Central memory CD8-positive, alpha-beta T cell (primary cell): ENCODE measurements around the gene PHACTR1.

Source experiments
- ATAC-seq: fragments of 150-1000 bp; cut with Tn5 transposase; replicated peaks from 2 replicates; pipeline ENCODE4 v1.10.0; 2022; ENCODE audit warnings: mild to moderate bottlenecking, moderate FRiP score, moderate number of reproducible peaks; ENCODE audit not compliant: poor library complexity, severe bottlenecking; ENCODE audit errors: extremely low read depth
- DNase-seq, 2 donors: peaks; one replicate each; pipeline ENCODE4 v3.0.0; 2021; ENCODE audit warnings: low spot score in 2 of 2
- H3K27ac Mint-ChIP-seq: one replicate; pipeline ENCODE4 v1.8.0; 2022; ENCODE audit warnings: low read depth, mild to moderate bottlenecking, moderate library complexity, mixed read lengths
- H3K27me3 Mint-ChIP-seq: one replicate; pipeline ENCODE4 v1.8.0; 2022; ENCODE audit warnings: mixed read lengths
- H3K36me3 Mint-ChIP-seq: one replicate; pipeline ENCODE4 v1.8.0; 2022; ENCODE audit warnings: mild to moderate bottlenecking, moderate library complexity, mixed read lengths; ENCODE audit not compliant: insufficient read depth
- H3K4me1 Mint-ChIP-seq: one replicate; pipeline ENCODE4 v1.8.0; 2022; ENCODE audit warnings: mixed read lengths
- H3K4me3 Mint-ChIP-seq: one replicate; pipeline ENCODE4 v1.8.0; 2022; ENCODE audit warnings: mild to moderate bottlenecking, moderate library complexity, mixed read lengths
- H3K9me3 Mint-ChIP-seq: one replicate; pipeline ENCODE4 v1.8.0; 2022; ENCODE audit warnings: mixed read lengths

PHACTR1 gene

GRCh38 chr6:13096084-13096483, 379.5 kb downstream of the PHACTR1 start:
- no peaks in the 10 kb centered on the region for H3K4me1 Mint-ChIP-seq
- no peaks in the 10 kb centered on the region for H3K36me3 Mint-ChIP-seq
- H3K4me3 Mint-ChIP-seq = no peak overlapping the region
- no peaks in the 10 kb centered on the region for H3K27me3 Mint-ChIP-seq
- H3K9me3 Mint-ChIP-seq = no peaks in the 10 kb centered on the region
- ATAC-seq = no peak
- DNase-seq = no peak
- H3K27ac Mint-ChIP-seq = no peak overlapping the region

- Mint-ChIP-seq H3K4me3 (no peak overlapping the region), H3K27ac (no peak overlapping the region), H3K4me1 (no peaks in the 10 kb centered on the region), H3K27me3 (no peaks in the 10 kb centered on the region), H3K9me3 (no peaks in the 10 kb centered on the region), H3K36me3 (no peaks in the 10 kb centered on the region)
- DNase-seq (no peak), ATAC-seq (no peak)
Measured at GRCh38 chr6:13097454-13097853, 380.9 kb downstream of the PHACTR1 start.

- Mint-ChIP-seq H3K27ac (no peak overlapping the region), H3K9me3 (no peaks in the 10 kb centered on the region), H3K27me3 (no peaks in the 10 kb centered on the region), H3K36me3 (no peaks in the 10 kb centered on the region), H3K4me3 (no peak overlapping the region), H3K4me1 (no peaks in the 10 kb centered on the region)
- ATAC-seq (no peak), DNase-seq (no peak)
Measured at GRCh38 chr6:13098006-13098405, 381.4 kb downstream of the PHACTR1 start.

GRCh38 chr6:13098793-13099570, 382.4 kb downstream of the PHACTR1 start:
- Mint-ChIP-seq H3K9me3 (no peaks in the 10 kb centered on the region), H3K36me3 (no peaks in the 10 kb centered on the region), H3K4me1 (no peaks in the 10 kb centered on the region), H3K4me3 (no peak overlapping the region), H3K27me3 (no peaks in the 10 kb centered on the region), H3K27ac (no peak overlapping the region)
- no peak for ATAC-seq
- no peak for DNase-seq

GRCh38 chr6:13099771-13100170, 383.2 kb downstream of the PHACTR1 start:
- Mint-ChIP-seq H3K4me3 (no peak overlapping the region), H3K27me3 (no peaks in the 10 kb centered on the region), H3K9me3 (no peaks in the 10 kb centered on the region), H3K36me3 (no peaks in the 10 kb centered on the region), H3K4me1 (no peaks in the 10 kb centered on the region), H3K27ac (no peak overlapping the region)
- ATAC-seq = no peak
- DNase-seq = no peak

- Mint-ChIP-seq H3K27ac (no peak overlapping the region), H3K27me3 (no peaks in the 10 kb centered on the region), H3K36me3 (no peaks in the 10 kb centered on the region), H3K4me3 (no peak overlapping the region), H3K9me3 (no peaks in the 10 kb centered on the region), H3K4me1 (no peaks in the 10 kb centered on the region)
- ATAC-seq (no peak), DNase-seq (no peak)
Measured at GRCh38 chr6:13101409-13101808, 384.8 kb downstream of the PHACTR1 start.

- ATAC-seq (no peak), DNase-seq (no peak)
- no peak overlapping the region for H3K4me3 Mint-ChIP-seq
- no peaks in the 10 kb centered on the region for H3K27me3 Mint-ChIP-seq
- H3K36me3 Mint-ChIP-seq = no peaks in the 10 kb centered on the region
- H3K4me1 Mint-ChIP-seq = no peaks in the 10 kb centered on the region
- no peaks in the 10 kb centered on the region for H3K9me3 Mint-ChIP-seq
- no peak overlapping the region for H3K27ac Mint-ChIP-seq
Measured at GRCh38 chr6:13101985-13102384, 385.4 kb downstream of the PHACTR1 start.

- DNase-seq (no peak), ATAC-seq (no peak)
- Mint-ChIP-seq H3K36me3 (no peaks in the 10 kb centered on the region), H3K27ac (no peak overlapping the region), H3K9me3 (no peaks in the 10 kb centered on the region), H3K27me3 (no peaks in the 10 kb centered on the region), H3K4me3 (no peak overlapping the region), H3K4me1 (no peaks in the 10 kb centered on the region)
Measured at GRCh38 chr6:13103169-13103568, 386.6 kb downstream of the PHACTR1 start.

GRCh38 chr6:13105139-13105538, 388.6 kb downstream of the PHACTR1 start:
- H3K9me3 Mint-ChIP-seq = no peaks in the 10 kb centered on the region
- H3K27me3 Mint-ChIP-seq = peaks cover 2% of the 10 kb centered on the region
- no peaks in the 10 kb centered on the region for H3K4me1 Mint-ChIP-seq
- H3K27ac Mint-ChIP-seq = no peak overlapping the region
- ATAC-seq (no peak), DNase-seq (no peak)
- no peaks in the 10 kb centered on the region for H3K36me3 Mint-ChIP-seq
- H3K4me3 Mint-ChIP-seq = no peak overlapping the region

- Mint-ChIP-seq H3K4me3 (no peak overlapping the region), H3K36me3 (no peaks in the 10 kb centered on the region), H3K27me3 (peaks cover 66% of the 10 kb centered on the region), H3K27ac (no peak overlapping the region), H3K4me1 (no peaks in the 10 kb centered on the region), H3K9me3 (peaks cover 7% of the 10 kb centered on the region)
- ATAC-seq (no peak), DNase-seq (no peak)
Measured at GRCh38 chr6:13112921-13113320, 396.4 kb downstream of the PHACTR1 start.

- Mint-ChIP-seq H3K9me3 (peaks cover 7% of the 10 kb centered on the region), H3K36me3 (no peaks in the 10 kb centered on the region), H3K4me3 (no peak overlapping the region), H3K27ac (no peak overlapping the region), H3K27me3 (peaks cover 68% of the 10 kb centered on the region), H3K4me1 (no peaks in the 10 kb centered on the region)
- DNase-seq (no peak), ATAC-seq (no peak)
Measured at GRCh38 chr6:13113376-13113775, 396.8 kb downstream of the PHACTR1 start.

- Mint-ChIP-seq H3K36me3 (no peaks in the 10 kb centered on the region), H3K27me3 (peaks cover 74% of the 10 kb centered on the region), H3K4me1 (no peaks in the 10 kb centered on the region), H3K9me3 (peaks cover 7% of the 10 kb centered on the region), H3K27ac (no peak overlapping the region), H3K4me3 (no peak overlapping the region)
- DNase-seq = no peak
- no peak for ATAC-seq
Measured at GRCh38 chr6:13113981-13114593, 397.5 kb downstream of the PHACTR1 start.

GRCh38 chr6:13116155-13116554, 399.6 kb downstream of the PHACTR1 start:
- H3K36me3 Mint-ChIP-seq = peaks cover 2% of the 10 kb centered on the region
- DNase-seq (no peak), ATAC-seq (no peak)
- H3K4me1 Mint-ChIP-seq = no peaks in the 10 kb centered on the region
- no peak overlapping the region for H3K27ac Mint-ChIP-seq
- H3K4me3 Mint-ChIP-seq = no peak overlapping the region
- peaks cover 82% of the 10 kb centered on the region for H3K27me3 Mint-ChIP-seq
- no peaks in the 10 kb centered on the region for H3K9me3 Mint-ChIP-seq
